GM23248 (cell line): ENCODE data around the gene HRCT1.

Experiments
- EZH2 ChIP-seq: fragments of 200-600 bp; sonication (generic); IDR thresholded peaks from 2 replicates; pipeline ENCODE4 v1.6.1; 2018; ENCODE audit warnings: antibody characterized with exemption, mild to moderate bottlenecking; ENCODE audit not compliant: insufficient read depth, poor library complexity, severe bottlenecking
- EZH2phosphoT487 ChIP-seq: fragments of 200-600 bp; sonication (generic); IDR thresholded peaks from 2 replicates; pipeline ENCODE4 v1.6.1; 2018; ENCODE audit warnings: antibody characterized with exemption, moderate library complexity, mild to moderate bottlenecking, low read depth; ENCODE audit not compliant: insufficient read depth

DNA sequence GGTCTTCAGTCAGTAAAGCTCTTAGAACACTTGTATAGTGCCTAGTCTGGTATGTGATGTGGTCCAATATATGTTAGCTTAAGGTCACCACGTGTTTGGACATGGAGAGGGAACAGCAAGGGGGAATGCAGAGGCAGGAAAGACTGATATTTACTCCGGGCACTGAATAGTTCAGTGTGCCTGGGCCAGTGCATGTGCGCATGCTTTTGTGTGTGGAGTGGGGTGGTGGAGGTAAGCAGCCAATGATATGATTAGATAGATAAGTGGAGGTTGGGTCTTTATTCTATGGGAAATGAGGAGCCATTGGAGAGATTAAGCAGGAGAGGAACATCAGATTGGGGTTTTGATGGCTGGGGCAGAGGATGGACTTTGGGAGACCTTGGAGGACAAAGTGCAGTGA, 49.8 kb upstream of the HRCT1 start:
- TF ChIP-seq EZH2phosphoT487 (no peak), EZH2 (no peak)
